HFF-Myc (cell line): Measurements from ENCODE around the gene SYNE2.

Source experiments
- DNase-seq: peaks from one replicate; pipeline ENCODE4 v3.0.0-alpha.2; 2011; ENCODE audit warnings: low read depth; ENCODE audit errors: extremely low read depth
- H3K4me3 ChIP-seq: replicated peaks from 2 replicates; pipeline ENCODE4 v1.5.1; 2011; ENCODE audit warnings: low read depth, mild to moderate bottlenecking, control low read depth, low read length
- CTCF ChIP-seq: IDR thresholded peaks from 2 replicates; pipeline ENCODE4 v1.5.1; 2012; ENCODE audit warnings: mild to moderate bottlenecking, low read depth, low read length, control low read depth; ENCODE audit errors: missing control alignments

Gene SYNE2

GRCh38 chr14:64184103-64184729 is 331.4 kb downstream of the SYNE2 start:
- no peak for TF ChIP-seq CTCF
- no peak for DNase-seq
- H3K4me3 ChIP-seq: no peak overlapping the region

- DNase-seq: no peak
- H3K4me3 ChIP-seq: no peak overlapping the region
- no peak for TF ChIP-seq CTCF
Measured at GRCh38 chr14:64185184-64185583, 332.4 kb downstream of the SYNE2 start.

- no peak for TF ChIP-seq CTCF
- DNase-seq: no peak
- H3K4me3 ChIP-seq: no peak overlapping the region
Measured at GRCh38 chr14:64186231-64187129, 333.7 kb downstream of the SYNE2 start.

- TF ChIP-seq CTCF: no peak
- no peak overlapping the region for H3K4me3 ChIP-seq
- no peak for DNase-seq
Measured at GRCh38 chr14:64187331-64187730, 334.5 kb downstream of the SYNE2 start.

- no peak overlapping the region for H3K4me3 ChIP-seq
- TF ChIP-seq CTCF: no peak
- DNase-seq: no peak
Measured at GRCh38 chr14:64190974-64191502, 338.2 kb downstream of the SYNE2 start.

GRCh38 chr14:64191756-64192155 is 339.0 kb downstream of the SYNE2 start:
- no peak overlapping the region for H3K4me3 ChIP-seq
- no peak for TF ChIP-seq CTCF
- DNase-seq: peak; percentile 26
